ENCODE data around the gene LFNG. TPM values are rescaled to one million over a fixed set of nuclear protein-coding genes. Genes with fewer than 3 reads are reported as not detected.
"Not testable (repeated sequence)": the region's sequence is repeated elsewhere in the genome, so short reads cannot be mapped to it uniquely, and the experiment has no call there.

LFNG gene
- total RNA-seq, 1 donor from 2014 or later: 95.8 TPM

DNA sequence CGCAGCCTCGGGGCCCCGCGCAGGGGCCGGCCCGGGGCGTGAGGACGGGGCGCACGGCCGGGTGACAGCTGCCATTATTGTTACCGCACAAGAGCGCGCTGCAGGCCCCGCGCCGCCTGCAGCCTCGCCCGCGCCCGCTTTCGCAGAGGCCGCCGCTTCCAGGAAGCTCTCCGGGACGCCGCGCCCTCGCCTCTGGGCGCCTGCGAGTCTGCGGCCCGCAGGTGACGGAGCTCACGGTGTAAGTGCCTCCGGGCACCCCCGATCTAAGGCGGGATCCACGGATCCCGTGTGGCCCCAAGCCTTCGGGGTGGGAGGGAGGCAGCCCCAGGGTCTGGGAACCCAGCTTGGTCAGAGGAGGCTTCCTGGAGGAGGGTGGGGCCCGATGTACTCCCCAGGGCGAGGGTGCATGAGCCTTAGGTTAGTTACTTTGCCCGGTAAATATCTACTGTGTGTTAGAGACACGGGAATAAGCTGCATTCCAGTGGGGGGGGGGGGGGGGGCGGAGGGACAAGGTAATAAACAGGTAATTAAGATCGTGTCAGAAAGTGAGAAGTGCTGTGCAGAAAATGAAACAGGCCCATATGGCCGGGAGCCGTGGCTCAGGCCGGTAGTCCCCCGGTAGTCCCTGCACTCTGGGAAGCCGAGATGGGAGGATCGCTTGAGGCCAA lies 39.8 kb downstream of the LFNG start:
- H3K27ac Mint-ChIP-seq: no peak overlapping the region
- H3K36me3 Mint-ChIP-seq (ENCODE audit: low read depth): no peaks in the 10 kb centered on the region
- peak overlapping the region; percentile 79 for H3K4me3 Mint-ChIP-seq
- TF ChIP-seq CTCF (IDR thresholded peaks at IDR 0.05): no peak
- CTCF ChIA-PET: interaction anchor here (1.0 kb wide), 2 partner anchors 121 to 150 kb away, joined by 3 to 4 read pairs; no protein-coding TSS in a partner anchor
- H3K9me3 Mint-ChIP-seq: no peaks in the 10 kb centered on the region
- DNase-seq (no peak), ATAC-seq (ENCODE audit: low read depth) (no peak)
- no peaks in the 10 kb centered on the region for H3K27me3 Mint-ChIP-seq
- POLR2A ChIA-PET: interaction anchor here (0.6 to 2.1 kb wide), 9 partner anchors 29 to 1017 kb away, joined by 3 to 17 read pairs (median 6); partner anchors contain the start of gene TTYH3
- peaks cover 32% of the 10 kb centered on the region for H3K4me1 Mint-ChIP-seq
- intact Hi-C loops (cut with micrococcal nuclease): loop anchor here (1.0 to 5.0 kb wide), 3 partner anchors 30 to 285 kb away; partner anchors contain the start of genes EIF3B and GNA12

- H3K4me3 Mint-ChIP-seq; ATAC-seq (ENCODE audit: low read depth); H3K36me3 Mint-ChIP-seq (ENCODE audit: low read depth); H3K27me3 Mint-ChIP-seq; H3K9me3 Mint-ChIP-seq; H3K27ac Mint-ChIP-seq; CTCF ChIA-PET; intact Hi-C loops (cut with micrococcal nuclease); DNase-seq: not testable (repeated sequence)
- peaks cover 35% of the 10 kb centered on the region for H3K4me1 Mint-ChIP-seq
- POLR2A ChIA-PET: interaction anchor here (0.6 to 0.7 kb wide), 2 partner anchors 18 to 487 kb away, joined by 3 to 4 read pairs; no protein-coding TSS in a partner anchor
These were observed 44.4 kb downstream of the LFNG start for GRCh38 chr7:2563955-2564354.

DNA sequence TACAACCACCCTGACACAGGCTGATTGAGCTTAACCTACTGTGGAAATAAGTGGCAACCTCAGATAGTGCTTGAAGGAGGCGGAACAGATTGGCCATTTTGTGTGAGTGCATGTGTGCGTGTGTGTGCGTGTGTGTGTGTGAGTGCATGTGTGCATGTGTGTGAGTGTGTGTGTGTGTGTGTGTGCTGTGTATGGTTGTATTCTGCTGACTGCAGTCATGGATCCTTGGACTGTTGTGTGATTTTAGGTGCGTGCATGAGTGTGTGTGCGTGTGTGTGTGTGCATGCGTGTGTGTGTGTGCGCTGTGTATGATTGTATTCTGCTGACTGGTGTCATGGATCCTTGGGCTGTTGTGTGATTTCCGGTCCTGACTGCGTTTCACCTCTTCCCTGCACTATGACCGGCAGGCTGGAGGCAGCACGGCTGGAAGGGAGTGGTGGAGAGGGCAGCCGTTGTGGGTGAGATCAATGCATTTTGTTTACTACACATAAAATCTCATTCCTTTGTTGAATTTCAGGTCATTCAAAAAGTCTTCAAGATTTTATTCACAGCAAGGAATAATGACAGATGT lies 45.5 kb downstream of the LFNG start:
- TF ChIP-seq CTCF (IDR thresholded peaks at IDR 0.05): no peak
- DNase-seq (no peak), ATAC-seq (ENCODE audit: low read depth) (no peak)
- Mint-ChIP-seq H3K4me3 (no peak overlapping the region), H3K4me1 (peaks cover 28% of the 10 kb centered on the region), H3K36me3 (ENCODE audit: low read depth) (no peaks in the 10 kb centered on the region), H3K27me3 (no peaks in the 10 kb centered on the region), H3K27ac (no peak overlapping the region), H3K9me3 (no peaks in the 10 kb centered on the region)
- ChIA-PET POLR2A (no interaction called here), CTCF (no interaction called here)
- intact Hi-C loops (cut with micrococcal nuclease): no loop called here

DNA sequence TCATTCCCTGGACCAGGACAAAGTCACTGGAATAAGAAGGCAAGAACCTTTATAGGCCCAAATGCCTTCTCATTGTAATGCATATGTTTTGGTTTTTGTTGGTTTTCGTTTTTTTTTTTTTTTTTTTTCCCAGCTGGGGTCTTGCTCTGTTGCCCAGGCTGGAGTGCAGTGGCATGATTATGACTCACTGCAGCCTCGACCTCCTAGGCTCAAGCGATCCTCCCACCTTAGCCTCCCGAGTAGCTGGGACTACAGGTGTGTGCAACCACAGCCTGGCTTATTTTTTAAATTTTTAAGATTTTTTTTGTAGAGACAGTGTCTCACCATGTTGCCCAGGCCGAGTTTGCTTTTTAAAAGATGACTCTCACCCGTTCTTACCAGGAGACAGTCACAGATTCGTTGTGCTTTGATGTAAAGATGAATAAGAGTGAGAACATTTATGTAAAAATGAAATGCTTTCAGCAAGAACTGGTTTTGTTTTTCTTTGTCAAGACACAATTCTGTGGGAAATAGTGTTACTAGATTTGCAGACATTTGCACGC lies 46.8 kb downstream of the LFNG start:
- no peaks in the 10 kb centered on the region for H3K27me3 Mint-ChIP-seq
- H3K4me1 Mint-ChIP-seq: peaks cover 25% of the 10 kb centered on the region
- CTCF ChIA-PET: interaction anchor here (1.3 to 1.9 kb wide), 3 partner anchors 68 to 143 kb away, joined by 5 to 9 read pairs (median 8); no protein-coding TSS in a partner anchor
- POLR2A ChIA-PET: interaction anchor here (1.3 to 1.6 kb wide), 2 partner anchors 46 to 48 kb away, joined by 3 to 8 read pairs; no protein-coding TSS in a partner anchor
- ATAC-seq (ENCODE audit: low read depth) (no peak), DNase-seq (no peak)
- no peak for TF ChIP-seq CTCF (IDR thresholded peaks at IDR 0.05)
- intact Hi-C loops (cut with micrococcal nuclease): no loop called here
- H3K36me3 Mint-ChIP-seq (ENCODE audit: low read depth): no peaks in the 10 kb centered on the region
- H3K4me3 Mint-ChIP-seq: no peak overlapping the region
- no peaks in the 10 kb centered on the region for H3K9me3 Mint-ChIP-seq
- no peak overlapping the region for H3K27ac Mint-ChIP-seq

- H3K27ac Mint-ChIP-seq: peak overlapping the region; percentile 50
- H3K27me3 Mint-ChIP-seq: no peaks in the 10 kb centered on the region
- ATAC-seq (ENCODE audit: low read depth): peak; percentile 82
- peaks cover 18% of the 10 kb centered on the region for H3K4me1 Mint-ChIP-seq
- no peaks in the 10 kb centered on the region for H3K36me3 Mint-ChIP-seq (ENCODE audit: low read depth)
- intact Hi-C loops (cut with micrococcal nuclease): no loop called here
- H3K9me3 Mint-ChIP-seq: no peaks in the 10 kb centered on the region
- peak overlapping the region; percentile 49 for H3K4me3 Mint-ChIP-seq
- DNase-seq: no peak
- no peak for TF ChIP-seq CTCF (IDR thresholded peaks at IDR 0.05)
- ChIA-PET CTCF (interaction anchor here (1.3 to 2.3 kb wide), 4 partner anchors 69 to 143 kb away, joined by 5 to 9 read pairs (median 8); no protein-coding TSS in a partner anchor), POLR2A (interaction anchor here (0.5 to 1.6 kb wide), 3 partner anchors 47 to 101 kb away, joined by 3 to 8 read pairs (median 5); no protein-coding TSS in a partner anchor)
These were observed 47.5 kb downstream of the LFNG start for GRCh38 chr7:2566890-2567678.
